Type B pancreatic cell (in vitro differentiated cells): Measurements from ENCODE around the gene EGFLAM. TPM values are rescaled to one million over a fixed set of nuclear protein-coding genes. Genes with fewer than 3 reads are reported as not detected.

ENCODE experiments used
- DNase-seq: peaks from one replicate; pipeline ENCODE4 v3.0.0; 2021; ENCODE audit warnings: mixed read lengths; ENCODE audit not compliant: unreplicated experiment; ENCODE audit errors: extremely low spot score
- H3K27ac Mint-ChIP-seq: 2 replicates; pipeline ENCODE4 v1.8.0; 2021; ENCODE audit warnings: mild to moderate bottlenecking, mixed read lengths
- H3K27me3 Mint-ChIP-seq: 2 replicates; pipeline ENCODE4 v1.8.0; 2021; ENCODE audit warnings: mixed read lengths
- H3K36me3 Mint-ChIP-seq: 2 replicates; pipeline ENCODE4 v1.8.0; 2021; ENCODE audit warnings: mixed read lengths
- H3K4me1 Mint-ChIP-seq: one replicate; pipeline ENCODE4 v1.8.0; 2021; ENCODE audit warnings: mixed read lengths; ENCODE audit not compliant: unreplicated experiment
- H3K4me3 Mint-ChIP-seq: 2 replicates; pipeline ENCODE4 v1.8.0; 2021; ENCODE audit warnings: mild to moderate bottlenecking, mixed read lengths
- H3K9me3 Mint-ChIP-seq: 2 replicates; pipeline ENCODE4 v1.8.0; 2021; ENCODE audit warnings: mixed read lengths
- total RNA-seq: library from RNA; stranded (reverse); gene quantifications from 2 replicates; pipeline ENCODE4 v1.2.1, GENCODE V29; 2021; ENCODE audit warnings: low replicate concordance
- TF ChIP-seq, protein P1 (sequence below): fragments of 200-600 bp; sonication (generic); conservative IDR thresholded peaks from 2 replicates; pipeline ENCODE4 v1.5.0; 2021; ENCODE audit warnings: antibody characterized with exemption, mild to moderate bottlenecking

Gene EGFLAM
- total RNA-seq, 1 donor from 2014 or later = 4.8 TPM

DNA sequence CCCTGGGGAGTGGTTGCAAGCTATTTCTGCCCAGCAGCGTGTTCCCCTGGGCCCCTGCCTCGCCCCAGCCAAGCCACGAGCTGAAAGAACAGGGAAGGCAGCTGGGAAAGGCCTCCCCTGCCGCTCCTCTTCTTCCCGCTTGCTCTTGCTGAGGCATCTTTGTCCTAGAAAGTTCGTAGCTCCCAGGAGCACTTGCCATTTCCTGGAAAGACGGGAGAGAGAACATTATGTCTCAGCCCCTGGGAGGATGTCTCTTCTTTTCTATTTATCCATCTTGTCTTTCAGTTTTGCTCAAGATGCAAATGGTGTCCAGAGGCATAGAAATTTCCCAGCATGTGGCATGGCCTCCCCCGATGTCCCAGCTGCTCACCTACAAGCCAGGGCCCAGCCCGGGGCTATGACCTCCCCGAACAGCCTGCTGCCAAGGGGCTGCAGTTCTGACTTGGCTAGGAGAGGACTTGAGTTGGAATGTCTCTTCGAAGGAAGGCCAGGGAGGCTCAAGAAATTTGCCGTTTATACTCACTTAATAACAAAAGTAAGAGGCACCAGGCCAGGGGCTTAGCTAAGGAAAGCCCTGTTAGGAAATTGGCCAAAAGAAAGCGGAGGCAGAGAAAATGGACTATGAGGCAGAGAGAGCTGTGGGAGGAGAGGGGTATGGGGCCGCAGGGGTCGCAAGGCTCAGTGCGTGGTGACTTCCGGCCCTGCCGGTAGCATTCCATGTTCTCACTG, 210.8 kb downstream of the EGFLAM start:
- no peaks in the 10 kb centered on the region for H3K27me3 Mint-ChIP-seq
- DNase-seq = no peak
- peaks cover 13% of the 10 kb centered on the region for H3K4me1 Mint-ChIP-seq
- H3K9me3 Mint-ChIP-seq = no peaks in the 10 kb centered on the region
- H3K27ac Mint-ChIP-seq = no peak overlapping the region
- H3K4me3 Mint-ChIP-seq = no peak overlapping the region
- TF ChIP-seq, protein P1, sequence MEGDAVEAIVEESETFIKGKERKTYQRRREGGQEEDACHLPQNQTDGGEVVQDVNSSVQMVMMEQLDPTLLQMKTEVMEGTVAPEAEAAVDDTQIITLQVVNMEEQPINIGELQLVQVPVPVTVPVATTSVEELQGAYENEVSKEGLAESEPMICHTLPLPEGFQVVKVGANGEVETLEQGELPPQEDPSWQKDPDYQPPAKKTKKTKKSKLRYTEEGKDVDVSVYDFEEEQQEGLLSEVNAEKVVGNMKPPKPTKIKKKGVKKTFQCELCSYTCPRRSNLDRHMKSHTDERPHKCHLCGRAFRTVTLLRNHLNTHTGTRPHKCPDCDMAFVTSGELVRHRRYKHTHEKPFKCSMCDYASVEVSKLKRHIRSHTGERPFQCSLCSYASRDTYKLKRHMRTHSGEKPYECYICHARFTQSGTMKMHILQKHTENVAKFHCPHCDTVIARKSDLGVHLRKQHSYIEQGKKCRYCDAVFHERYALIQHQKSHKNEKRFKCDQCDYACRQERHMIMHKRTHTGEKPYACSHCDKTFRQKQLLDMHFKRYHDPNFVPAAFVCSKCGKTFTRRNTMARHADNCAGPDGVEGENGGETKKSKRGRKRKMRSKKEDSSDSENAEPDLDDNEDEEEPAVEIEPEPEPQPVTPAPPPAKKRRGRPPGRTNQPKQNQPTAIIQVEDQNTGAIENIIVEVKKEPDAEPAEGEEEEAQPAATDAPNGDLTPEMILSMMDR = no peak
- no peaks in the 10 kb centered on the region for H3K36me3 Mint-ChIP-seq

DNA sequence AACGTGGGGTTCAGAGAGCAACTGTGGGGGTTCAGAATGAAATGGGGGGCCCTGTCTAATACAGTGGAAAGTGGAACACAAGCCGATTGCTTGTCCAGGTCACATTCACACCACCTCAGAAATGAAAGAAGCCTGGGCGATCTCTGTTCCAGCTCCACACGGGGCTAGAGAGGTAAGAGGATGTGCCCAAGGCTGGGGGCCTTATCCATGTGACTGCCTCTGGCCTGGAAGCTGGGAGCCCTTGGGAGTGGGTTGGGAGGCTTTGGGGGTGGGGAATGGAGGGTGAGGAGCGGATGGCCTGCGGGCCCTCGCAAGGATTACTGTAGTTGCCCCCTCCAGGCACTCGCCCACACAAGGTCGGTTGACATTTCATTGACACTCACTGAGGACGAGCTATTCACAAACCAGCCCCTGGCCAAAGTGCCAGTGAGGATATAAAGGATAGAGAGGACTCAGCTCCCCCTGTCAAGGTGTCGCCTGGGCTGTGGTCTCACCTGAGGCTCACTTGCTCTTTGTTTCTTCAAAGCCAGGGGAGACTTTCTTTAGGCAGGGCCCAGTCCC, 211.4 kb downstream of the EGFLAM start:
- Mint-ChIP-seq H3K9me3 (no peaks in the 10 kb centered on the region), H3K27me3 (no peaks in the 10 kb centered on the region), H3K36me3 (no peaks in the 10 kb centered on the region), H3K4me3 (no peak overlapping the region), H3K27ac (no peak overlapping the region), H3K4me1 (peaks cover 13% of the 10 kb centered on the region)
- TF ChIP-seq, protein P1 = no peak
- no peak for DNase-seq

DNA sequence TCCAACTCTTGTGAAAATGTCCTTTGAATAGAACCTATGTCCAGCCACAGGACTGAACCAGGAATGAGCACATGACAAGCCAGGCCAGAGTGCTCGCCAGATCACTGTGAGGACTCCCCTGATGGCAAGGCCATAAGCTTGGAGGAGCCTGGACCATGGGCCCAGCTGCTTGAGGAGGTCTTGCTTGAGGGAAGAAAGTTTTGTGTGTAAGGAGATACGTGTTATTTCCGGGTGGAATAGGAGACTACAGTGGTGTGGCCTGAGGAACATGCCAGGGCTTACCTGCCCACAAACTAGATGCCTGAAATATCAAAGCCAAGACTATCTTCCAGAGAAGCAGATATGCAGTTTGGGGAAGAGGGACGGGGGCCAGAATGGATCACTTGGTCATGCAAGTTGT, 213.3 kb downstream of the EGFLAM start:
- no peaks in the 10 kb centered on the region for H3K27me3 Mint-ChIP-seq
- no peak overlapping the region for H3K4me3 Mint-ChIP-seq
- H3K27ac Mint-ChIP-seq = no peak overlapping the region
- no peaks in the 10 kb centered on the region for H3K36me3 Mint-ChIP-seq
- DNase-seq = no peak
- peaks cover 13% of the 10 kb centered on the region for H3K4me1 Mint-ChIP-seq
- H3K9me3 Mint-ChIP-seq = no peaks in the 10 kb centered on the region
- TF ChIP-seq, protein P1 = no peak

DNA sequence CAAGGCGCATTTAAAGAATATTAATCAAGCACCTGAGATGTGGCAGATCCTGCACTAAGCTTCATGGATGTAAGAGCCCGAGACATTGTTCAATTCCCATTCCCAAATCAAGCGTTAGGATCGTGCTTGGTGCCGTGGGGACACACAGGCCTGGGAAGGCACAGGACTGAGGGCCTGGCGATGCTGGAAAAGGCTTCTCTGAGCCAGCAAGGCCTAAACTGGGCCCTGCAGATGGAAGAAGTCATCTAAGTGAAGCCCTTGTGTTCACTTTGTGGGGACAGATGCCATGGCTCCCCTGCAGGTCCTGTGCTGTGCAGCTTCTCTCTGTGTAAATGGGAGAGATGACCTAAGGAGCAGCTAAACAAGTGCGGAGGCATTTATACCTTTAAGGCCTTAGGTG, 214.2 kb downstream of the EGFLAM start:
- H3K27me3 Mint-ChIP-seq = no peaks in the 10 kb centered on the region
- TF ChIP-seq, protein P1 = no peak
- no peak overlapping the region for H3K4me3 Mint-ChIP-seq
- H3K4me1 Mint-ChIP-seq = peaks cover 13% of the 10 kb centered on the region
- H3K36me3 Mint-ChIP-seq = no peaks in the 10 kb centered on the region
- no peak for DNase-seq
- H3K9me3 Mint-ChIP-seq = no peaks in the 10 kb centered on the region
- no peak overlapping the region for H3K27ac Mint-ChIP-seq

DNA sequence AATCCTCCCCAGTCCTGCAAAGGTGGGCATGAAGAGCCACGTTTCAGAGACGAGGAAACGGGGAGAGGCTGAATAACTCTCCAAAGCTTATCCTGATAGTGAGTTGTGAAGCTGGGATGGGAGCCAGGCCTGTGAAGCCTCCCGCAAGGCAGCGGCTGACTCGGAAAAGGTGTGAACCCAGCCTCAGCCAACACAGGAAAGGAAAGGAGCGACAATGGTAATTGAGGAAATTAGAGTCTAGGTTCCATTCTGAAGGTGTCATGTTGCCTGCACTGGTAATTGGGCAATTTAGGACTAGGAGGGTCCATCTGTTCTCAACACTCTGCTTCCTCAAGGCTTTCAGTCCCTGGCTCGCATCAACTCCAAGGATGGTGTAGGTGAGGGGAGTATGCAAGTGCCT, 214.6 kb downstream of the EGFLAM start:
- Mint-ChIP-seq H3K4me1 (peaks cover 9% of the 10 kb centered on the region), H3K36me3 (no peaks in the 10 kb centered on the region)

More for the DNA sequence above, 214.6 kb downstream of the EGFLAM start:
- TF ChIP-seq, protein P1 = no peak
- no peak for DNase-seq
- Mint-ChIP-seq H3K9me3 (no peaks in the 10 kb centered on the region), H3K27ac (no peak overlapping the region), H3K27me3 (no peaks in the 10 kb centered on the region), H3K4me3 (no peak overlapping the region)
